Endothelial cell of umbilical vein (primary cell): ENCODE results near the gene CTBS. TPM values are rescaled to one million over a fixed set of nuclear protein-coding genes. Genes with fewer than 3 reads are reported as not detected.
A peak's percentile ranks its signal among the peaks of the same experiment; 100 is the strongest.

Experiments used
- BruUV-seq: library from RNA; stranded (reverse); fragments of 400-500 nt; replicated peaks from 2 replicates; lab custom pipeline; 2021; lab: Mats Ljungman, UMichigan
- CTCF ChIA-PET: fragments of 300-600, 350-600 bp; sonication (Branson Sonifier 250); formaldehyde crosslinking; loops from one replicate; lab custom pipeline; 2021; ENCODE audit warnings: antibody characterized with exemption, inconsistent platforms; lab: Charles Lee
- POLR2A ChIA-PET: fragments of 300-600, 350-600 bp; sonication (Branson Sonifier 250); formaldehyde crosslinking; loops from one replicate; lab custom pipeline; 2021; ENCODE audit warnings: antibody characterized with exemption, inconsistent platforms; lab: Charles Lee
- DNase-seq: peaks from one replicate; pipeline ENCODE4 v3.0.0-alpha.2; 2011; ENCODE audit warnings: low read depth, low spot score
- FAIRE-seq: peaks from 2 replicates; lab custom pipeline; 2011; peaks lifted over from hg19 to GRCh38; lab: Jason Lieb, UNC
- H2AFZ ChIP-seq: 2 replicates; pipeline ENCODE4 v1.6.0; 2012; ENCODE audit warnings: low read depth, low read length, control low read depth, inconsistent platforms
- H3K27ac ChIP-seq: 2 replicates; pipeline ENCODE4 v1.5.1; 2011; ENCODE audit warnings: low read depth, mild to moderate bottlenecking, control low read depth, low read length, moderate library complexity; ENCODE audit not compliant: insufficient read depth
- H3K27me3 ChIP-seq, 2 experiments: 2 replicates each; pipeline versions ENCODE4 v1.6.0 to v1.6.1; 2011; ENCODE audit warnings: low read length in 2 of 2, mixed read lengths in 1 of 2; ENCODE audit not compliant: control insufficient read depth in 2 of 2, insufficient read depth in 2 of 2
- H3K36me3 ChIP-seq, 2 experiments: 2 replicates in 1 of 2; 3 replicates in 1 of 2; pipeline ENCODE4 v1.5.1; 2011; ENCODE audit warnings: low read length in 2 of 2, mild to moderate bottlenecking in 1 of 2, moderate library complexity in 1 of 2; ENCODE audit not compliant: control insufficient read depth in 2 of 2, insufficient read depth in 2 of 2; ENCODE audit errors: extremely low read depth in 1 of 2
- H3K4me1 ChIP-seq: 3 replicates; pipeline ENCODE4 v1.5.1; 2011; ENCODE audit warnings: mild to moderate bottlenecking, low read length; ENCODE audit not compliant: control insufficient read depth, insufficient read depth; ENCODE audit errors: extremely low read depth
- H3K4me2 ChIP-seq: 2 replicates; pipeline ENCODE4 v1.6.1; 2011; ENCODE audit warnings: low read length, control low read depth, mixed read lengths; ENCODE audit not compliant: insufficient read depth
- H3K4me3 ChIP-seq, 3 experiments: fragments of 200-600 bp in 1 of 3; sonication (generic), shearing (Covaris generic) in 1 of 3; replicated peaks in 1 of 3; 2 replicates each; pipeline ENCODE4 v1.5.1; 2011 to 2016; ENCODE audit warnings: control low read depth in 3 of 3, low read length in 3 of 3, mild to moderate bottlenecking in 2 of 3, inconsistent platforms in 1 of 3, low read depth in 1 of 3, moderate library complexity in 1 of 3; ENCODE audit not compliant: insufficient read depth in 1 of 3
- H3K79me2 ChIP-seq: 2 replicates; pipeline ENCODE4 v1.6.0; 2012; ENCODE audit warnings: low read length, inconsistent platforms; ENCODE audit not compliant: control insufficient read depth, insufficient read depth
- H3K9ac ChIP-seq: replicated peaks from 2 replicates; pipeline ENCODE3; 2011; ENCODE audit warnings: low read length, control low read depth; ENCODE audit not compliant: insufficient read depth; ENCODE audit errors: extremely low read depth
- H3K9me1 ChIP-seq: replicated peaks from 3 replicates; pipeline ENCODE4 v1.6.0; 2011; ENCODE audit warnings: mild to moderate bottlenecking, low read length; ENCODE audit not compliant: control insufficient read depth, insufficient read depth; ENCODE audit errors: extremely low read depth
- H3K9me3 ChIP-seq: replicated peaks from 2 replicates; pipeline ENCODE4 v1.5.1; 2012; ENCODE audit warnings: low read length, inconsistent platforms; ENCODE audit not compliant: control insufficient read depth, insufficient read depth
- H4K20me1 ChIP-seq: replicated peaks from 2 replicates; pipeline ENCODE3; 2011; ENCODE audit warnings: mild to moderate bottlenecking, low read length; ENCODE audit not compliant: control insufficient read depth, insufficient read depth; ENCODE audit errors: extremely low read depth
- EZH2 ChIP-seq: IDR thresholded peaks from 2 replicates; pipeline ENCODE4 v1.6.1; 2012; ENCODE audit warnings: borderline replicate concordance, low read depth, mild to moderate bottlenecking, moderate library complexity, low read length, inconsistent platforms; ENCODE audit not compliant: severe bottlenecking
- FOS ChIP-seq: IDR thresholded peaks from 2 replicates; pipeline ENCODE4 v1.6.1; 2011; ENCODE audit warnings: mild to moderate bottlenecking, low read length, moderate library complexity, borderline replicate concordance; ENCODE audit not compliant: insufficient read depth
- GATA2 ChIP-seq: IDR thresholded peaks from 2 replicates; pipeline ENCODE4 v1.7.0; 2011; ENCODE audit warnings: low read depth, mild to moderate bottlenecking, moderate library complexity, mixed read lengths, low read length; ENCODE audit not compliant: insufficient read length, insufficient read depth
- JUN ChIP-seq: IDR thresholded peaks from 2 replicates; pipeline ENCODE4 v1.6.1; 2011; ENCODE audit warnings: borderline replicate concordance, low read depth; ENCODE audit not compliant: insufficient read length, insufficient read depth
- POLR2A ChIP-seq: IDR thresholded peaks from 2 replicates; pipeline ENCODE4 v1.6.1; 2012; ENCODE audit warnings: low read depth, mild to moderate bottlenecking, control low read depth, low read length
- POLR2AphosphoS5 ChIP-seq: IDR thresholded peaks from 2 replicates; pipeline ENCODE4 v1.6.1; 2012; ENCODE audit warnings: low read depth, mild to moderate bottlenecking, control low read depth, low read length, moderate library complexity; ENCODE audit not compliant: insufficient read depth
- dilution Hi-C: fragments of 300-500 bp; cut with MboI; formaldehyde crosslinking; loops from one replicate; pipeline ENCODE4 v1.15.0; 2019; ENCODE audit warnings: low sequenced_read_pairs; ENCODE audit not compliant: extremely low pct_ligation_motif_present
- intact Hi-C: fragments of 100-400 bp; cut with micrococcal nuclease; formaldehyde crosslinking; loops from one replicate; pipeline ENCODE4 v1.10.0; 2022
- polyA plus RNA-seq, 4 experiments: library from polyadenylated mRNA; depleted of rRNA in 3 of 4; stranded (reverse) in 3 of 4; unstranded in 1 of 4; fragments of >200 nt; gene quantifications; 2 replicates each; pipeline versions ENCODE4 v1.2.1 to v1.2.3, GENCODE V29; 2011 to 2012; ENCODE audit warnings: missing spikeins in 1 of 4
- total RNA-seq: library from RNA; stranded (reverse); gene quantifications from 2 replicates; pipeline ENCODE4 v1.2.3, GENCODE V29; 2021
- TF ChIP-seq, protein P1 (sequence below), 2 donors: IDR thresholded peaks; 1 replicate in 1 of 2; 2 replicates in 1 of 2; pipeline ENCODE4 v1.5.1; 2011; ENCODE audit warnings: low read length in 2 of 2, mild to moderate bottlenecking in 2 of 2, moderate library complexity in 2 of 2, control low read depth in 1 of 2, inconsistent platforms in 1 of 2, low read depth in 1 of 2; ENCODE audit not compliant: insufficient read depth in 1 of 2; ENCODE audit errors: extremely low read depth in 1 of 2

The CTBS gene
- total and polyA plus RNA-seq, 2 donors (not counting 3 experiments of a cell fraction or from before 2014, with no cell fraction given) = 11.4 to 14.3 TPM

DNA sequence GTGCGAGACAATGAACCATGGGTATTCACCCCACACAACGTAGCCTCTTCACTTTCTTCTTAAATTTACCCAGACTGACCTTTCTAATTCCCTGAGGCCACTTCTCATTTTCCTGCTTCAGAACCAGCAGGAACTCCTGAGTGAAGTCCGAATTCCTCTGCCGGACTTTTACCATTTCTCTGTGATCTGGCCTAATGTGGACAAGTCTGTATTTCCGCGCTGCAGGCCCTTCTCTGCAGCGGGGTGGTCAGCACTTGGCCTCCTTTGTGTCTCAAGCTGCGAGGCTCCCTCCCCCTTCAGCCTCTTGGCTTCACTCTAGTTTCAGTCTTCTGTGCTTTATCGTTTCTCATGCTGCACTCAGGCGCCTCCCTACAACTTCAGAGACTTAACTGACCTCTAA, 9.4 kb upstream of the CTBS start:
- BruUV-seq = no TSS peak
- DNase-seq (no peak), FAIRE-seq (no peak)
- ChIA-PET CTCF (interaction anchor here (1.1 kb wide), 1 partner anchor 141 kb away, joined by 3 read pairs; no protein-coding TSS in a partner anchor), POLR2A (interaction anchor here (1.3 kb wide), 1 partner anchor 9 kb away, joined by 5 read pairs; the partner anchor contains the start of gene CTBS)
- Histone ChIP-seq H3K4me2 (no peak overlapping the region), H3K4me3 (no peak overlapping the region), H2AFZ (no peak overlapping the region), H3K9me3 (no peaks in the 10 kb centered on the region), H3K27me3 (no peaks in the 10 kb centered on the region), H3K27ac (no peak overlapping the region), H4K20me1 (no peaks in the 10 kb centered on the region), H3K79me2 (no peaks in the 10 kb centered on the region), H3K9me1 (no peaks in the 10 kb centered on the region), H3K4me1 (no peaks in the 10 kb centered on the region), H3K36me3 (no peaks in the 10 kb centered on the region), H3K9ac (no peak overlapping the region)
- TF ChIP-seq JUN (no peak), POLR2A (no peak), FOS (no peak), GATA2 (no peak)
- dilution Hi-C loops = no loop called here
- intact Hi-C loops = no loop called here

DNA sequence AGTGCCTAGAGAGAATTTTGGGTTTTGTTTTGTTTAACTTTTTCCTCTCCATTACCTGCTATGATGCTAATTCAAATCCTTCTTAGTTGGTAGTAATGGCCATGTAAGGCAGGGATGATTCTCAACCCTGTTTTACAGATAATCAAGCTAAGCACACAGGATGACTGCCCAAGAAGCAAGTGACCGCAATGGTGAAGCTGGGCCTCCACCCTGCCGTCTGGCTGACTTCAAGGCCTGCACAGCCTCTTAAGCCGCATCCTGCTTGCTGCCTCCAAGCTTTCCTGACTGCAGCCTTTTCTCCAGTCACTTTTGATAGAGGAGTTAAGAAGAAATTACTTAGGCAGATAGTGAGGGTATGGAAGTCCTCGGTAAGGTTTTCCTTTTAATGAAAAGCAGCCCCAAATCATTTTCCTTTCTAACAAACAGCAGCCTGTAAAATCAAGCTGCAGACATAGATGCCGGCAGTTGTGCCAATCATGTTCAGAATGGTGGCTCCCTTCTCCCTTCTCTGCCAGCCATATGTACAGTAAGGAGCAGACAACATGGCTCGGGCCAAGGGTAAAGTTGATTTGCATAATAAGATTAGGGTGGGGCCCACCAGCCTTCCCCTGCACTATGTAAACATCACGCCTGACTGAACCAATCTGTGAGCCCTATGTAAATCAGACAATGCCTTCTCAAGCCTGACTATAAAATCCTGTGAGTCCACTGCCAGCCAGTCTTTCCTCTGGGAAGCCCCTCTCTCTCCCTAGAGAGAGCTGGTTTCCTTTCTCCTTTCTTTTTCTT, 8.8 kb upstream of the CTBS start:
- no peaks in the 10 kb centered on the region for H4K20me1 ChIP-seq
- no peak overlapping the region for H3K4me3 ChIP-seq
- no peaks in the 10 kb centered on the region for H3K36me3 ChIP-seq
- no peak overlapping the region for H3K9ac ChIP-seq
- no peak overlapping the region for H3K27ac ChIP-seq
- H3K27me3 ChIP-seq = no peaks in the 10 kb centered on the region
- POLR2A ChIA-PET = interaction anchor here (1.3 kb wide), 1 partner anchor 9 kb away, joined by 5 read pairs; the partner anchor contains the start of gene CTBS
- peak overlapping the region; percentile 60 for H2AFZ ChIP-seq
- intact Hi-C loops (no loop called here), dilution Hi-C loops (no loop called here)
- FAIRE-seq (no peak), DNase-seq (peak; percentile 68)
- no peaks in the 10 kb centered on the region for H3K79me2 ChIP-seq
- BruUV-seq = no TSS peak
- H3K4me2 ChIP-seq = no peak overlapping the region
- no peaks in the 10 kb centered on the region for H3K9me3 ChIP-seq
- H3K4me1 ChIP-seq = no peaks in the 10 kb centered on the region
- no peaks in the 10 kb centered on the region for H3K9me1 ChIP-seq
- CTCF ChIA-PET = no interaction called here
- TF ChIP-seq, protein P1, sequence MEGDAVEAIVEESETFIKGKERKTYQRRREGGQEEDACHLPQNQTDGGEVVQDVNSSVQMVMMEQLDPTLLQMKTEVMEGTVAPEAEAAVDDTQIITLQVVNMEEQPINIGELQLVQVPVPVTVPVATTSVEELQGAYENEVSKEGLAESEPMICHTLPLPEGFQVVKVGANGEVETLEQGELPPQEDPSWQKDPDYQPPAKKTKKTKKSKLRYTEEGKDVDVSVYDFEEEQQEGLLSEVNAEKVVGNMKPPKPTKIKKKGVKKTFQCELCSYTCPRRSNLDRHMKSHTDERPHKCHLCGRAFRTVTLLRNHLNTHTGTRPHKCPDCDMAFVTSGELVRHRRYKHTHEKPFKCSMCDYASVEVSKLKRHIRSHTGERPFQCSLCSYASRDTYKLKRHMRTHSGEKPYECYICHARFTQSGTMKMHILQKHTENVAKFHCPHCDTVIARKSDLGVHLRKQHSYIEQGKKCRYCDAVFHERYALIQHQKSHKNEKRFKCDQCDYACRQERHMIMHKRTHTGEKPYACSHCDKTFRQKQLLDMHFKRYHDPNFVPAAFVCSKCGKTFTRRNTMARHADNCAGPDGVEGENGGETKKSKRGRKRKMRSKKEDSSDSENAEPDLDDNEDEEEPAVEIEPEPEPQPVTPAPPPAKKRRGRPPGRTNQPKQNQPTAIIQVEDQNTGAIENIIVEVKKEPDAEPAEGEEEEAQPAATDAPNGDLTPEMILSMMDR (IDR thresholded peaks at IDR 0.05; ENCODE audit: extremely low read depth in 1 of 2, insufficient read depth in 1 of 2, low read depth in 1 of 2, low read length in 2 of 2) = no peak
- TF ChIP-seq EZH2 = no peak
- no peak for TF ChIP-seq GATA2
- no peak for TF ChIP-seq POLR2AphosphoS5
- TF ChIP-seq JUN = no peak
